Left lung (tissue), 10 donors: ENCODE results near the gene CLECL1. TPM values are rescaled to one million over a fixed set of nuclear protein-coding genes. Genes with fewer than 3 reads are reported as not detected.
"Not testable (repeated sequence)": the region's sequence is repeated elsewhere in the genome, so short reads cannot be mapped to it uniquely, and the experiment has no call there.

Experiments
- ATAC-seq: fragments of 200-7000 bp; cut with Tn5 transposase; one replicate; pipeline ENCODE4 v1.9.1; 2020; ENCODE audit warnings: moderate library complexity
- DNase-seq, 4 donors: peaks; one replicate each; pipeline ENCODE4 v3.0.0-alpha.2; 2013 to 2020
- H3K27ac ChIP-seq, 2 donors: fragments of 200-600 bp; sonication (generic) in 1 of 2; one replicate each; pipeline versions ENCODE4 v1.5.0 to v1.8.0; 2020 to 2021
- H3K27me3 ChIP-seq, 2 donors: fragments of 200-600 bp; sonication (generic) in 1 of 2; one replicate each; pipeline versions ENCODE4 v1.5.0 to v1.8.0; 2020 to 2021
- H3K36me3 ChIP-seq, 2 donors: fragments of 200-600 bp; sonication (generic) in 1 of 2; one replicate each; pipeline versions ENCODE4 v1.5.0 to v1.8.0; 2020 to 2021
- H3K4me1 ChIP-seq, 2 donors: fragments of 200-600 bp; one replicate each; pipeline ENCODE4 v1.8.0; 2021
- H3K4me3 ChIP-seq, 2 donors: fragments of 200-600 bp; sonication (generic) in 1 of 2; one replicate each; pipeline versions ENCODE4 v1.5.0 to v1.8.0; 2020 to 2021; ENCODE audit warnings: mild to moderate bottlenecking in 1 of 2
- H3K9me3 ChIP-seq, 2 donors: fragments of 200-600 bp; sonication (generic) in 1 of 2; one replicate each; pipeline versions ENCODE4 v1.5.0 to v1.8.0; 2020 to 2021
- intact Hi-C, 2 donors: fragments of 100-400 bp; cut with DNase I; formaldehyde crosslinking; loops; one replicate each; pipeline versions ENCODE4 v1.11.2 to v1.14.2; 2022
- polyA plus RNA-seq, 6 donors: library from polyadenylated mRNA; unstranded; fragments of 120-200 nt; gene quantifications; one replicate each; pipeline ENCODE4 v1.2.1, GENCODE V29; 2013; ENCODE audit not compliant: insufficient read length in 6 of 6
- total RNA-seq, 2 donors: library from RNA; stranded (reverse); fragmentation: NEBNext Ultra II Directional; extraction: Animal tissue kit (Norgen Biotek cat#: 25700); gene quantifications; one replicate each; pipeline ENCODE4 v1.2.1, GENCODE V29; 2021
- TF ChIP-seq, protein P1 (sequence below), 2 donors: fragments of 200-600 bp; sonication (generic) in 1 of 2; IDR thresholded peaks; one replicate each; pipeline versions ENCODE4 v1.5.0 to v1.8.0; 2021; ENCODE audit warnings: antibody characterized with exemption in 2 of 2
- donor health status: DM: no; HTN: yes; CAD: no.
- donor health status: DM: no; HTN: no; CAD: no.

Gene CLECL1
- total and polyA plus RNA-seq, 8 donors, result 0.15 to 0.52 (median 0.37) TPM; not detected in 2

- peak overlapping the region in 1 of 2 donors; percentile 6 for H3K27ac ChIP-seq
- DNase-seq (no peak), ATAC-seq (peak; percentile 48)
- intact Hi-C loops, result no loop called here
- H3K4me3 ChIP-seq, result no peak overlapping the region
- H3K4me1 ChIP-seq, result peaks cover 0 to 22% of the 10 kb centered on the region in 2 donors
- no peaks in the 10 kb centered on the region for H3K27me3 ChIP-seq
- TF ChIP-seq, protein P1, sequence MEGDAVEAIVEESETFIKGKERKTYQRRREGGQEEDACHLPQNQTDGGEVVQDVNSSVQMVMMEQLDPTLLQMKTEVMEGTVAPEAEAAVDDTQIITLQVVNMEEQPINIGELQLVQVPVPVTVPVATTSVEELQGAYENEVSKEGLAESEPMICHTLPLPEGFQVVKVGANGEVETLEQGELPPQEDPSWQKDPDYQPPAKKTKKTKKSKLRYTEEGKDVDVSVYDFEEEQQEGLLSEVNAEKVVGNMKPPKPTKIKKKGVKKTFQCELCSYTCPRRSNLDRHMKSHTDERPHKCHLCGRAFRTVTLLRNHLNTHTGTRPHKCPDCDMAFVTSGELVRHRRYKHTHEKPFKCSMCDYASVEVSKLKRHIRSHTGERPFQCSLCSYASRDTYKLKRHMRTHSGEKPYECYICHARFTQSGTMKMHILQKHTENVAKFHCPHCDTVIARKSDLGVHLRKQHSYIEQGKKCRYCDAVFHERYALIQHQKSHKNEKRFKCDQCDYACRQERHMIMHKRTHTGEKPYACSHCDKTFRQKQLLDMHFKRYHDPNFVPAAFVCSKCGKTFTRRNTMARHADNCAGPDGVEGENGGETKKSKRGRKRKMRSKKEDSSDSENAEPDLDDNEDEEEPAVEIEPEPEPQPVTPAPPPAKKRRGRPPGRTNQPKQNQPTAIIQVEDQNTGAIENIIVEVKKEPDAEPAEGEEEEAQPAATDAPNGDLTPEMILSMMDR (IDR thresholded peaks at IDR 0.05), result no peak
- H3K36me3 ChIP-seq, result peaks cover 0 to 5% of the 10 kb centered on the region in 2 donors
- H3K9me3 ChIP-seq, result peaks cover 0 to 6% of the 10 kb centered on the region in 2 donors
These were observed 32.8 kb downstream of the CLECL1 start for GRCh38 chr12:9699898-9700605.

- DNase-seq (no peak), ATAC-seq (no peak)
- TF ChIP-seq, protein P1 (IDR thresholded peaks at IDR 0.05), result no peak
- H3K4me3 ChIP-seq, result no peak overlapping the region
- intact Hi-C loops, result no loop called here
- H3K36me3 ChIP-seq, result peaks cover 0 to 11% of the 10 kb centered on the region in 2 donors
- peaks cover 0 to 29% of the 10 kb centered on the region in 2 donors for H3K4me1 ChIP-seq
- H3K27ac ChIP-seq, result peak overlapping the region in 1 of 2 donors; percentile 29
- no peaks in the 10 kb centered on the region for H3K27me3 ChIP-seq
- peaks cover 0 to 6% of the 10 kb centered on the region in 2 donors for H3K9me3 ChIP-seq
These were observed 33.5 kb downstream of the CLECL1 start for GRCh38 chr12:9699269-9699897.

GRCh38 chr12:9698681-9699080 lies 34.2 kb downstream of the CLECL1 start:
- peaks cover 0 to 13% of the 10 kb centered on the region in 2 donors for H3K36me3 ChIP-seq
- peaks cover 0 to 30% of the 10 kb centered on the region in 2 donors for H3K4me1 ChIP-seq
- TF ChIP-seq, protein P1 (IDR thresholded peaks at IDR 0.05), result no peak
- intact Hi-C loops, result no loop called here
- H3K27ac ChIP-seq, result peak overlapping the region in 1 of 2 donors; percentile 29
- ATAC-seq, result no peak
- no peak for DNase-seq
- H3K4me3 ChIP-seq, result no peak overlapping the region
- peaks cover 0 to 6% of the 10 kb centered on the region in 2 donors for H3K9me3 ChIP-seq
- H3K27me3 ChIP-seq, result no peaks in the 10 kb centered on the region

GRCh38 chr12:9697619-9698018 lies 35.3 kb downstream of the CLECL1 start:
- H3K4me3 ChIP-seq, result no peak overlapping the region
- intact Hi-C loops, result no loop called here
- H3K27me3 ChIP-seq, result no peaks in the 10 kb centered on the region
- TF ChIP-seq, protein P1 (IDR thresholded peaks at IDR 0.05), result no peak
- H3K36me3 ChIP-seq, result peaks cover 0 to 21% of the 10 kb centered on the region in 2 donors
- no peak overlapping the region for H3K27ac ChIP-seq
- peaks cover 0 to 6% of the 10 kb centered on the region in 2 donors for H3K9me3 ChIP-seq
- no peak for ATAC-seq
- H3K4me1 ChIP-seq, result peaks cover 0 to 30% of the 10 kb centered on the region in 2 donors
- DNase-seq, result no peak

GRCh38 chr12:9695661-9696060 lies 37.2 kb downstream of the CLECL1 start:
- ATAC-seq, DNase-seq, H3K4me3 ChIP-seq, H3K27me3 ChIP-seq, intact Hi-C loops, H3K9me3 ChIP-seq, H3K27ac ChIP-seq: not testable (repeated sequence)
- H3K4me1 ChIP-seq, result peaks cover 0 to 30% of the 10 kb centered on the region in 2 donors
- peaks cover 0 to 24% of the 10 kb centered on the region in 2 donors for H3K36me3 ChIP-seq

DNA sequence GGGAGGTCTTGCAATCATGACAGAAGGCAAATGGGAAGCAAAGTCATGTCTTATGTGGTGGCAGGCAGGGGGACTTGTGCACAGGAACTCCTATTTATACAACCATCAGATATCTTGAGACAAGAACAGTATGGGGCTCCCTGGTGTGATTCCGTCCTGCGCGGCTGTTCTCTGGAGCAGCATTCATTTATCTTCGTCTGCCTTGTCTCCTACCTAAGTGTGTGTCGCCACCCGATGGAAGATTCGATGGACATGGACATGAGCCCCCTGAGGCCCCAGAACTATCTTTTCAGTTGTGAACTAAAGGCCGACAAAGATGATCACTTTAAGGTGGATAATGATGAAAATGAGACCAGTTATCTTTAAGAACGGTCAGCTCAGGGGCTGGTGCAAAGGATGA lies 37.7 kb downstream of the CLECL1 start:
- H3K27ac ChIP-seq, DNase-seq, H3K4me3 ChIP-seq, H3K9me3 ChIP-seq, H3K27me3 ChIP-seq, intact Hi-C loops, ATAC-seq: not testable (repeated sequence)
- peaks cover 0 to 24% of the 10 kb centered on the region in 2 donors for H3K36me3 ChIP-seq
- H3K4me1 ChIP-seq, result peaks cover 0 to 28% of the 10 kb centered on the region in 2 donors
